Karpas-422 (cell line): ENCODE results near the gene SLC38A11. TPM values are rescaled to one million over a fixed set of nuclear protein-coding genes. Genes with fewer than 3 reads are reported as not detected.

Experiments used
- DNase-seq: peaks from one replicate; pipeline ENCODE4 v3.0.0-alpha.2; 2015
- H2AFZ ChIP-seq: fragments of 200-600 bp; sonication (generic); 2 replicates; pipeline ENCODE4 v1.6.1; 2014; ENCODE audit warnings: antibody characterized with exemption, low read length, mixed read lengths
- H3K27ac ChIP-seq: fragments of 200-600 bp; sonication (generic); 2 replicates; pipeline ENCODE4 v1.5.1; 2014; ENCODE audit warnings: mild to moderate bottlenecking, low read length, moderate library complexity
- H3K27me3 ChIP-seq: fragments of 200-600 bp; sonication (generic); 2 replicates; pipeline ENCODE4 v1.6.1; 2014; ENCODE audit warnings: low read length, mixed read lengths
- H3K36me3 ChIP-seq: fragments of 200-600 bp; sonication (generic); 2 replicates; pipeline ENCODE4 v1.6.1; 2014; ENCODE audit warnings: low read length, mixed read lengths; ENCODE audit not compliant: insufficient read depth
- H3K4me1 ChIP-seq: fragments of 200-600 bp; sonication (generic); 2 replicates; pipeline ENCODE4 v1.6.1; 2014; ENCODE audit warnings: mild to moderate bottlenecking, low read length, mixed read lengths
- H3K4me2 ChIP-seq: fragments of 200-600 bp; sonication (generic); 2 replicates; pipeline ENCODE4 v1.6.1; 2014; ENCODE audit warnings: low read length, low read depth, mild to moderate bottlenecking; ENCODE audit not compliant: poor library complexity, severe bottlenecking
- H3K4me3 ChIP-seq: fragments of 200-600 bp; sonication (generic); 2 replicates; pipeline ENCODE4 v1.5.1; 2014; ENCODE audit warnings: mild to moderate bottlenecking, antibody characterized with exemption, low read length, mixed read lengths
- H3K79me2 ChIP-seq: fragments of 200-600 bp; sonication (generic); 2 replicates; pipeline ENCODE4 v1.6.1; 2014; ENCODE audit warnings: mild to moderate bottlenecking, low read length, mixed read lengths
- H3K9ac ChIP-seq: fragments of 200-600 bp; sonication (generic); 2 replicates; pipeline ENCODE4 v1.6.0; 2014; ENCODE audit warnings: low read length
- H3K9me2 ChIP-seq: fragments of 200-600 bp; sonication (generic), shearing (Covaris generic); replicated peaks from 2 replicates; pipeline ENCODE4 v1.6.0; 2014; ENCODE audit warnings: mild to moderate bottlenecking, low read length, moderate library complexity; ENCODE audit not compliant: insufficient read depth
- H3K9me3 ChIP-seq: fragments of 300-700, 200-600 bp; sonication (generic); 2 replicates; pipeline ENCODE4 v1.6.1; 2014; ENCODE audit warnings: low read length, mixed read lengths
- H4K20me1 ChIP-seq: fragments of 200-600 bp; sonication (generic); 2 replicates; pipeline ENCODE4 v1.6.1; 2014; ENCODE audit warnings: mild to moderate bottlenecking, antibody characterized with exemption, low read length, low read depth; ENCODE audit not compliant: insufficient read depth
- total RNA-seq: library from RNA; depleted of rRNA; stranded (reverse); fragments of >200 nt; shearing (Covaris generic); gene quantifications from 2 replicates; pipeline ENCODE4 v1.2.3, GENCODE V29; 2014; ENCODE audit warnings: low replicate concordance

The SLC38A11 gene
- total RNA-seq, 1 experiment from 2014 or later: not detected

GRCh38 chr2:164937864-164938401, 17.4 kb downstream of the SLC38A11 start:
- Histone ChIP-seq H3K9ac (no peak overlapping the region), H3K27me3 (no peaks in the 10 kb centered on the region), H3K4me2 (no peak overlapping the region), H3K36me3 (no peaks in the 10 kb centered on the region), H2AFZ (no peak overlapping the region), H4K20me1 (no peaks in the 10 kb centered on the region), H3K9me2 (no peaks in the 10 kb centered on the region), H3K79me2 (no peaks in the 10 kb centered on the region), H3K4me1 (no peaks in the 10 kb centered on the region), H3K9me3 (no peaks in the 10 kb centered on the region), H3K27ac (no peak overlapping the region), H3K4me3 (no peak overlapping the region)
- no peak for DNase-seq

GRCh38 chr2:164935118-164936101, 19.9 kb downstream of the SLC38A11 start:
- no peaks in the 10 kb centered on the region for H4K20me1 ChIP-seq
- no peaks in the 10 kb centered on the region for H3K79me2 ChIP-seq
- no peak overlapping the region for H3K27ac ChIP-seq
- H3K36me3 ChIP-seq: no peaks in the 10 kb centered on the region
- H3K4me2 ChIP-seq: no peak overlapping the region
- H3K9me3 ChIP-seq: no peaks in the 10 kb centered on the region
- H2AFZ ChIP-seq: no peak overlapping the region
- H3K4me3 ChIP-seq: no peak overlapping the region
- H3K4me1 ChIP-seq: no peaks in the 10 kb centered on the region
- no peak for DNase-seq
- H3K9me2 ChIP-seq: no peaks in the 10 kb centered on the region
- H3K9ac ChIP-seq: no peak overlapping the region
- no peaks in the 10 kb centered on the region for H3K27me3 ChIP-seq

GRCh38 chr2:164934401-164935117, 20.8 kb downstream of the SLC38A11 start:
- no peak for DNase-seq

GRCh38 chr2:164933671-164934189, 21.6 kb downstream of the SLC38A11 start:
- Histone ChIP-seq H3K9me2 (no peaks in the 10 kb centered on the region), H3K9ac (no peak overlapping the region), H3K4me1 (no peaks in the 10 kb centered on the region), H3K4me2 (no peak overlapping the region), H3K27ac (no peak overlapping the region), H3K27me3 (no peaks in the 10 kb centered on the region), H3K9me3 (no peaks in the 10 kb centered on the region), H3K79me2 (no peaks in the 10 kb centered on the region), H4K20me1 (no peaks in the 10 kb centered on the region), H3K4me3 (no peak overlapping the region), H2AFZ (no peak overlapping the region), H3K36me3 (no peaks in the 10 kb centered on the region)
- no peak for DNase-seq

More at GRCh38 chr2:164934401-164935117, 20.8 kb downstream of the SLC38A11 start:
- Histone ChIP-seq H2AFZ (no peak overlapping the region), H3K9me2 (no peaks in the 10 kb centered on the region), H3K4me1 (no peaks in the 10 kb centered on the region), H3K9me3 (no peaks in the 10 kb centered on the region), H3K4me3 (no peak overlapping the region), H3K36me3 (no peaks in the 10 kb centered on the region), H3K9ac (no peak overlapping the region), H3K27me3 (no peaks in the 10 kb centered on the region), H3K4me2 (no peak overlapping the region), H4K20me1 (no peaks in the 10 kb centered on the region), H3K27ac (no peak overlapping the region), H3K79me2 (no peaks in the 10 kb centered on the region)

GRCh38 chr2:164932377-164932776, 22.9 kb downstream of the SLC38A11 start:
- Histone ChIP-seq H3K9ac (no peak overlapping the region), H3K36me3 (no peaks in the 10 kb centered on the region), H3K79me2 (no peaks in the 10 kb centered on the region), H3K4me2 (no peak overlapping the region), H3K27ac (no peak overlapping the region), H2AFZ (no peak overlapping the region), H4K20me1 (no peaks in the 10 kb centered on the region), H3K4me1 (no peaks in the 10 kb centered on the region), H3K4me3 (no peak overlapping the region), H3K9me2 (no peaks in the 10 kb centered on the region), H3K9me3 (peaks cover 5% of the 10 kb centered on the region; the same call in 1 of the 2 replicates), H3K27me3 (no peaks in the 10 kb centered on the region)
- no peak for DNase-seq

- no peak overlapping the region for H3K27ac ChIP-seq
- no peak overlapping the region for H3K4me2 ChIP-seq
- no peak overlapping the region for H3K4me3 ChIP-seq
- H4K20me1 ChIP-seq: no peaks in the 10 kb centered on the region
- no peaks in the 10 kb centered on the region for H3K9me2 ChIP-seq
- H3K79me2 ChIP-seq: no peaks in the 10 kb centered on the region
- H3K9ac ChIP-seq: no peak overlapping the region
- H2AFZ ChIP-seq: no peak overlapping the region
- no peaks in the 10 kb centered on the region for H3K4me1 ChIP-seq
- H3K27me3 ChIP-seq: no peaks in the 10 kb centered on the region
- peaks cover 5% of the 10 kb centered on the region; the same call in 1 of the 2 replicates for H3K9me3 ChIP-seq
- H3K36me3 ChIP-seq: no peaks in the 10 kb centered on the region
- DNase-seq: no peak
Measured at GRCh38 chr2:164928101-164928673, 27.1 kb downstream of the SLC38A11 start.

- no peaks in the 10 kb centered on the region for H3K4me1 ChIP-seq
- no peak overlapping the region for H2AFZ ChIP-seq
Measured at GRCh38 chr2:164922134-164922533, 33.2 kb downstream of the SLC38A11 start.

More at GRCh38 chr2:164922134-164922533, 33.2 kb downstream of the SLC38A11 start:
- Histone ChIP-seq H3K9me2 (no peaks in the 10 kb centered on the region), H3K4me3 (no peak overlapping the region), H3K9me3 (no peaks in the 10 kb centered on the region), H3K9ac (no peak overlapping the region), H3K36me3 (no peaks in the 10 kb centered on the region), H3K79me2 (no peaks in the 10 kb centered on the region), H3K27ac (no peak overlapping the region), H3K4me2 (no peak overlapping the region), H4K20me1 (no peaks in the 10 kb centered on the region), H3K27me3 (no peaks in the 10 kb centered on the region)
- DNase-seq: no peak
